GM12878 (cell line): Measurements from ENCODE around the gene KREMEN2.

Source experiments
- CTCF ChIP-seq, 3 experiments: IDR thresholded peaks in 2 of 3; conservative IDR thresholded peaks in 1 of 3; 2 replicates each; pipeline ENCODE4 v1.5.1; 2011; ENCODE audit warnings: low read depth in 3 of 3, low read length in 3 of 3, mild to moderate bottlenecking in 3 of 3, control low read depth in 2 of 3, moderate library complexity in 2 of 3, inconsistent platforms in 1 of 3, mixed read lengths in 1 of 3; ENCODE audit not compliant: control insufficient read depth in 2 of 3, insufficient read depth in 1 of 3; ENCODE audit errors: extremely low read depth in 1 of 3
- PRDM15 ChIP-seq: fragments of 450-650 bp; formaldehyde crosslinking; IDR thresholded peaks from 2 replicates; pipeline ENCODE4 v1.4.0; 2020; ENCODE audit warnings: mild to moderate bottlenecking, moderate library complexity

GRCh38 chr16:2928796-2929195, 35.3 kb upstream of the KREMEN2 start:
- TF ChIP-seq CTCF (IDR thresholded peaks at IDR 0.05 in 2 of 3, conservative IDR thresholded peaks at IDR 0.05 in 1 of 3; ENCODE audit: control insufficient read depth in 2 of 3, extremely low read depth in 1 of 3, insufficient read depth in 1 of 3, low read depth in 3 of 3, low read length in 3 of 3) (no peak), PRDM15 (CRISPR knock-in tag) (no peak)
